ENCODE measurements around the gene AP5S1. TPM values are rescaled to one million over a fixed set of nuclear protein-coding genes. Genes with fewer than 3 reads are reported as not detected.

Gene AP5S1
- total and polyA plus RNA-seq, 2 of the 13 experiments (the other 11 are each of a cell fraction or from before 2014, with no cell fraction given): 7.9 to 23.2 TPM

DNA sequence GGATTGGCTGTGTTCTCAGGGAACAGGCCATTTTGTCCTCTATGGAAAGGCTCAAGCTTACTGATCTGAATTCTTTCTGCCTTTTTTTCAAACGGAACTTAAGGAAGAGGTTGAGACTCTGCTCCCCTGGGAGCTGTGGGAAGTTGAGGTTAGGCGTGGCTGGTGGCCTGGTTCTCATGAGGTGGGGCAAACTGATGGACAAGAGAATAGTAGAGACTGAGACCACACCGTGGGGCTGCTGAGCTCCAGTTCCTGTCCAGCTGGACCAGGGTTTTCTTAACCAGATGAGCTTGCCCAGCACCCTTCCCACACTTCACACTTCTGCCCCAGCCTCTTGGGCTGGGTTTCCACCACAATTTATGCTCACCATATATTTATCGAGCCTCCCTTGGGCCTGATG is 6.1 kb downstream of the AP5S1 start:
- Histone ChIP-seq H4K20me1 (ENCODE audit: insufficient read depth, low read length) (no peaks in the 10 kb centered on the region), H3K27me3 (ENCODE audit: control insufficient read depth in 1 of 2, insufficient read depth in 2 of 2, low read length in 2 of 2) (no peaks in the 10 kb centered on the region), H3K9ac (ENCODE audit: insufficient read depth, low read depth, low read length) (no peak overlapping the region), H3K36me3 (replicated peaks in 1 of 2; ENCODE audit: control insufficient read depth in 1 of 2, insufficient read depth in 2 of 2, low read length in 2 of 2) (peaks cover 9 to 23% of the 10 kb centered on the region in 2 experiments), H3K4me3 (replicated peaks in 1 of 3; ENCODE audit: insufficient read depth in 1 of 3, low read depth in 2 of 3, low read length in 3 of 3) (no peak overlapping the region), H3K4me1 (ENCODE audit: insufficient read depth, low read length) (peaks cover 7% of the 10 kb centered on the region), H2AFZ (ENCODE audit: low read length) (no peak overlapping the region), H3K4me2 (ENCODE audit: low read depth, low read length) (no peak overlapping the region), H3K79me2 (ENCODE audit: insufficient read depth, low read length) (peaks cover 6% of the 10 kb centered on the region), H3K27ac (ENCODE audit: extremely low read length, insufficient read depth, low read length) (no peak overlapping the region), H3K9me3 (ENCODE audit: low read length) (no peaks in the 10 kb centered on the region)
- WGBS (ENCODE audit: low lambda C conversion rate): 91% methylated on average over 4 of the region's 4 CpGs
- FAIRE-seq (no peak), DNase-seq (ENCODE audit: low spot score) (no peak), ATAC-seq (no peak)
- ChIA-PET POLR2A (interaction anchor here (1.3 to 1.6 kb wide), 2 partner anchors 8 to 29 kb away, joined by 4 to 5 read pairs; no protein-coding TSS in a partner anchor), CTCF (ENCODE audit: low intra/inter-chr PET ratio, low total read pairs) (no interaction called here)
- BruUV-seq (replicated peaks): no TSS peak
- in situ Hi-C loops (cut with HindIII; ENCODE audit: extremely low pct_ligation_motif_present, low pct_unique_long_range_greater_than_20kb): no loop called here
- TF ChIP-seq ZNF296 (CRISPR knock-in tag; conservative IDR thresholded peaks at IDR 0.05) (no peak), POLR2G (IDR thresholded peaks at IDR 0.05; ENCODE audit: low read depth, low read length) (peak; percentile 12; the same call in 1 of the 2 replicates), NONO (IDR thresholded peaks at IDR 0.05) (no peak), NONO (CRISPR knock-in tag; conservative IDR thresholded peaks at IDR 0.05) (no peak), JDP2 (CRISPR knock-in tag; IDR thresholded peaks at IDR 0.05; ENCODE audit: borderline replicate concordance) (no peak)
- intact Hi-C loops (cut with micrococcal nuclease; ENCODE audit: unreplicated experiment): no loop called here

DNA sequence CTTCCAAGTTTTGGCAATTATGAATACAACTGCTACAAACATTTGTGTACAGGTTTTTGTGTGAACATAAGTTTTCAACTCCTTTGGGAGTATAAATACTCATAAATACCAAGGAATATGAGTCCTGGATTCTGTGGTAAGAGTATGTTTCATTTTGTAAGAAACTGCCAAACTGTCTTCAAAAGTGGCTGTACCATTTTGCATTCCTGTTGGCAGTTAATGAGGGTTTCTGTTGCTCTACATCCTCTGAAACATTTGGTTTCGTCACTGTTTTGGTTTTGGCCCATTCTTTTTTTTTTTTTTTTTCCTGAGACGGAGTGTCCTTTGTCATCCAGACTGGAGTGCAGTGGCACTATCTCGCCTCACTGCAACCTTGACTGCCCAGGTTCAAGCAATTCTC is 8.5 kb downstream of the AP5S1 start:
- WGBS (ENCODE audit: low lambda C conversion rate): 92% methylated on average over 3 of the region's 3 CpGs
- intact Hi-C loops (cut with micrococcal nuclease; ENCODE audit: unreplicated experiment): no loop called here
- no peak for FAIRE-seq
- Histone ChIP-seq H3K9me3 (ENCODE audit: low read length) (no peaks in the 10 kb centered on the region), H3K4me3 (replicated peaks in 1 of 3; ENCODE audit: insufficient read depth in 1 of 3, low read depth in 2 of 3, low read length in 3 of 3) (no peak overlapping the region), H3K4me2 (ENCODE audit: low read depth, low read length) (no peak overlapping the region), H3K36me3 (replicated peaks in 1 of 2; ENCODE audit: control insufficient read depth in 1 of 2, insufficient read depth in 2 of 2, low read length in 2 of 2) (peaks cover 5 to 9% of the 10 kb centered on the region in 2 experiments; a peak in 4 of 5 replicates), H3K9ac (ENCODE audit: insufficient read depth, low read depth, low read length) (no peak overlapping the region), H3K27ac (ENCODE audit: extremely low read length, insufficient read depth, low read length) (no peak overlapping the region), H3K27me3 (ENCODE audit: control insufficient read depth in 1 of 2, insufficient read depth in 2 of 2, low read length in 2 of 2) (no peaks in the 10 kb centered on the region), H3K4me1 (ENCODE audit: insufficient read depth, low read length) (no peaks in the 10 kb centered on the region), H4K20me1 (ENCODE audit: insufficient read depth, low read length) (no peaks in the 10 kb centered on the region), H3K79me2 (ENCODE audit: insufficient read depth, low read length) (no peaks in the 10 kb centered on the region), H2AFZ (ENCODE audit: low read length) (no peak overlapping the region)
- ATAC-seq: no peak
- no peak for DNase-seq (ENCODE audit: low spot score)
- ChIA-PET CTCF (ENCODE audit: low intra/inter-chr PET ratio, low total read pairs) (no interaction called here), POLR2A (interaction anchor here (0.7 kb wide), 1 partner anchor 8 kb away, joined by 3 read pairs; the partner anchor contains the start of gene AP5S1)
- BruUV-seq (replicated peaks): no TSS peak
- in situ Hi-C loops (cut with HindIII; ENCODE audit: extremely low pct_ligation_motif_present, low pct_unique_long_range_greater_than_20kb): no loop called here
- no peak for TF ChIP-seq ZZZ3 (CRISPR knock-in tag; IDR thresholded peaks at IDR 0.05; ENCODE audit: borderline replicate concordance)
- TF ChIP-seq MXI1 (IDR thresholded peaks at IDR 0.05; ENCODE audit: borderline replicate concordance, low read depth, low read length): no peak
- TF ChIP-seq, protein P1, sequence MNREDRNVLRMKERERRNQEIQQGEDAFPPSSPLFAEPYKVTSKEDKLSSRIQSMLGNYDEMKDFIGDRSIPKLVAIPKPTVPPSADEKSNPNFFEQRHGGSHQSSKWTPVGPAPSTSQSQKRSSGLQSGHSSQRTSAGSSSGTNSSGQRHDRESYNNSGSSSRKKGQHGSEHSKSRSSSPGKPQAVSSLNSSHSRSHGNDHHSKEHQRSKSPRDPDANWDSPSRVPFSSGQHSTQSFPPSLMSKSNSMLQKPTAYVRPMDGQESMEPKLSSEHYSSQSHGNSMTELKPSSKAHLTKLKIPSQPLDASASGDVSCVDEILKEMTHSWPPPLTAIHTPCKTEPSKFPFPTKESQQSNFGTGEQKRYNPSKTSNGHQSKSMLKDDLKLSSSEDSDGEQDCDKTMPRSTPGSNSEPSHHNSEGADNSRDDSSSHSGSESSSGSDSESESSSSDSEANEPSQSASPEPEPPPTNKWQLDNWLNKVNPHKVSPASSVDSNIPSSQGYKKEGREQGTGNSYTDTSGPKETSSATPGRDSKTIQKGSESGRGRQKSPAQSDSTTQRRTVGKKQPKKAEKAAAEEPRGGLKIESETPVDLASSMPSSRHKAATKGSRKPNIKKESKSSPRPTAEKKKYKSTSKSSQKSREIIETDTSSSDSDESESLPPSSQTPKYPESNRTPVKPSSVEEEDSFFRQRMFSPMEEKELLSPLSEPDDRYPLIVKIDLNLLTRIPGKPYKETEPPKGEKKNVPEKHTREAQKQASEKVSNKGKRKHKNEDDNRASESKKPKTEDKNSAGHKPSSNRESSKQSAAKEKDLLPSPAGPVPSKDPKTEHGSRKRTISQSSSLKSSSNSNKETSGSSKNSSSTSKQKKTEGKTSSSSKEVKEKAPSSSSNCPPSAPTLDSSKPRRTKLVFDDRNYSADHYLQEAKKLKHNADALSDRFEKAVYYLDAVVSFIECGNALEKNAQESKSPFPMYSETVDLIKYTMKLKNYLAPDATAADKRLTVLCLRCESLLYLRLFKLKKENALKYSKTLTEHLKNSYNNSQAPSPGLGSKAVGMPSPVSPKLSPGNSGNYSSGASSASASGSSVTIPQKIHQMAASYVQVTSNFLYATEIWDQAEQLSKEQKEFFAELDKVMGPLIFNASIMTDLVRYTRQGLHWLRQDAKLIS (CRISPR knock-in tag; IDR thresholded peaks at IDR 0.05): no peak
- TF ChIP-seq GFI1 (CRISPR knock-in tag; IDR thresholded peaks at IDR 0.05; ENCODE audit: borderline replicate concordance): no peak
- no peak for TF ChIP-seq ETV6 (CRISPR knock-in tag; conservative IDR thresholded peaks at IDR 0.05)
- TF ChIP-seq ZNF839 (CRISPR knock-in tag; IDR thresholded peaks at IDR 0.05; ENCODE audit: borderline replicate concordance): no peak
- TF ChIP-seq NONO (IDR thresholded peaks at IDR 0.05): no peak
- TF ChIP-seq NONO (CRISPR knock-in tag; conservative IDR thresholded peaks at IDR 0.05): no peak
- TF ChIP-seq, protein P2, sequence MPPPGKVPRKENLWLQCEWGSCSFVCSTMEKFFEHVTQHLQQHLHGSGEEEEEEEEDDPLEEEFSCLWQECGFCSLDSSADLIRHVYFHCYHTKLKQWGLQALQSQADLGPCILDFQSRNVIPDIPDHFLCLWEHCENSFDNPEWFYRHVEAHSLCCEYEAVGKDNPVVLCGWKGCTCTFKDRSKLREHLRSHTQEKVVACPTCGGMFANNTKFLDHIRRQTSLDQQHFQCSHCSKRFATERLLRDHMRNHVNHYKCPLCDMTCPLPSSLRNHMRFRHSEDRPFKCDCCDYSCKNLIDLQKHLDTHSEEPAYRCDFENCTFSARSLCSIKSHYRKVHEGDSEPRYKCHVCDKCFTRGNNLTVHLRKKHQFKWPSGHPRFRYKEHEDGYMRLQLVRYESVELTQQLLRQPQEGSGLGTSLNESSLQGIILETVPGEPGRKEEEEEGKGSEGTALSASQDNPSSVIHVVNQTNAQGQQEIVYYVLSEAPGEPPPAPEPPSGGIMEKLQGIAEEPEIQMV (CRISPR knock-in tag; IDR thresholded peaks at IDR 0.05; ENCODE audit: low read depth): no peak
- TF ChIP-seq SOX5 (CRISPR knock-in tag; IDR thresholded peaks at IDR 0.05; ENCODE audit: borderline replicate concordance): no peak
- no peak for TF ChIP-seq POLR2AphosphoS2 (IDR thresholded peaks at IDR 0.05; ENCODE audit: low read depth, low read length)

Measured in HepG2 (cell line).